Transverse colon (tissue), 4 donors: ENCODE results near the gene NSD2. TPM values are rescaled to one million over a fixed set of nuclear protein-coding genes. Genes with fewer than 3 reads are reported as not detected.

Experiments used
- DNase-seq: peaks from one replicate; pipeline ENCODE4 v3.0.0-alpha.2; 2019
- H3K27ac ChIP-seq, 4 donors: fragments of 200-600 bp; sonication (generic); 2 replicates each; pipeline ENCODE4 v1.5.1; 2016 to 2018; ENCODE audit warnings: inconsistent platforms in 4 of 4
- H3K27me3 ChIP-seq: fragments of 200-600 bp; sonication (generic); 2 replicates; pipeline ENCODE4 v1.5.1; 2017; ENCODE audit warnings: inconsistent platforms
- H3K36me3 ChIP-seq, 4 donors: fragments of 200-600 bp; sonication (generic); 2 replicates each; pipeline ENCODE4 v1.5.1; 2017 to 2019; ENCODE audit warnings: inconsistent platforms in 4 of 4
- H3K4me1 ChIP-seq, 4 donors: fragments of 200-600 bp; sonication (generic); 2 replicates each; pipeline ENCODE4 v1.5.1; 2017 to 2020; ENCODE audit warnings: inconsistent platforms in 4 of 4
- H3K4me3 ChIP-seq, 4 donors: fragments of 200-600 bp; sonication (generic); 1 replicate in 1 of 4; 2 replicates in 3 of 4; pipeline versions ENCODE4 v1.5.1 to v1.6.1; 2017 to 2019; ENCODE audit warnings: inconsistent platforms in 4 of 4
- H3K9me3 ChIP-seq, 2 donors: fragments of 200-600 bp; sonication (generic); 2 replicates each; pipeline ENCODE4 v1.5.1; 2017 to 2019; ENCODE audit warnings: inconsistent platforms in 2 of 2
- CTCF ChIP-seq, 5 experiments: fragments of 200-600 bp in 3 of 5; fragments of 450-650 bp in 2 of 5; sonication (generic) in 3 of 5; IDR thresholded peaks; 1 replicate in 2 of 5; 2 replicates in 3 of 5; pipeline ENCODE4 v1.5.1; 2016 to 2017; ENCODE audit warnings: antibody characterized with exemption in 5 of 5, inconsistent platforms in 3 of 5, mild to moderate bottlenecking in 2 of 5, moderate library complexity in 1 of 5
- EP300 ChIP-seq: sonication (generic); formaldehyde crosslinking; IDR thresholded peaks from one replicate; pipeline ENCODE4 v1.6.1; 2017; ENCODE audit warnings: antibody characterized with exemption, low read depth
- POLR2A ChIP-seq: fragments of 450-650 bp; IDR thresholded peaks from one replicate; pipeline ENCODE4 v1.6.1; 2016; ENCODE audit warnings: antibody characterized with exemption, mild to moderate bottlenecking, moderate library complexity
- POLR2AphosphoS5 ChIP-seq, 3 donors: sonication (generic); formaldehyde crosslinking; IDR thresholded peaks; one replicate each; pipeline ENCODE4 v1.6.1; 2016; ENCODE audit warnings: antibody characterized with exemption in 3 of 3
- WGBS, 2 donors: methylation state at CpG; one replicate each; pipeline ENCODE4 v1.1.5; 2018; ENCODE audit warnings: low coverage in 1 of 2; 5-methylcytosine and 5-hydroxymethylcytosine counted together
- in situ Hi-C, 4 donors: fragments of 200-750 bp; cut with MboI; loops; one replicate each; pipeline versions ENCODE4 v1.15.0 to v1.15.1; 2017; ENCODE audit warnings: low sequenced_read_pairs in 3 of 4, low pct_ligation_motif_present in 1 of 4, low pct_unique_long_range_greater_than_20kb in 1 of 4
- intact Hi-C: fragments of 100-400 bp; cut with DNase I; formaldehyde crosslinking; loops from one replicate; pipeline ENCODE4 v1.15.1; 2023; ENCODE audit warnings: low total_unique reads
- total RNA-seq, 4 donors: library from RNA; depleted of rRNA; stranded (reverse); fragments of >200 nt; gene quantifications; one replicate each; pipeline ENCODE4 v1.1.0, GENCODE V29; 2016

The NSD2 gene
- total RNA-seq, 4 donors from 2014 or later = 78.4 to 591 (median 158) TPM

GRCh38 chr4:1928356-1929239 is 57.4 kb downstream of the NSD2 start:
- TF ChIP-seq CTCF (IDR thresholded peaks at IDR 0.05) (no peak), POLR2A (no peak), EP300 (no peak), POLR2AphosphoS5 (IDR thresholded peaks at IDR 0.05) (no peak)
- intact Hi-C loops = no loop called here
- in situ Hi-C loops = no loop called here
- H3K27ac ChIP-seq = no peak overlapping the region
- WGBS, 2 donors = 88 to 96% methylated on average over 11 to 13 of the region's 13 CpGs
- H3K4me1 ChIP-seq = no peaks in the 10 kb centered on the region
- H3K27me3 ChIP-seq = no peaks in the 10 kb centered on the region
- peaks cover 0 to 17% (median 0%) of the 10 kb centered on the region in 4 donors for H3K36me3 ChIP-seq
- DNase-seq = no peak
- H3K9me3 ChIP-seq = no peaks in the 10 kb centered on the region
- H3K4me3 ChIP-seq = no peak overlapping the region

GRCh38 chr4:1932736-1933135 is 61.5 kb downstream of the NSD2 start:
- WGBS, 2 donors = 94 to 100% methylated on average over 1 to 13 of the region's 13 CpGs
- Histone ChIP-seq H3K4me3 (no peak overlapping the region), H3K27me3 (no peaks in the 10 kb centered on the region), H3K9me3 (no peaks in the 10 kb centered on the region), H3K27ac (no peak overlapping the region), H3K4me1 (no peaks in the 10 kb centered on the region), H3K36me3 (peaks cover 0 to 10% (median 2%) of the 10 kb centered on the region in 4 donors)
- intact Hi-C loops (no loop called here), in situ Hi-C loops (no loop called here)
- TF ChIP-seq POLR2AphosphoS5 (IDR thresholded peaks at IDR 0.05) (no peak), POLR2A (no peak), EP300 (no peak), CTCF (IDR thresholded peaks at IDR 0.05) (no peak)
- no peak for DNase-seq

GRCh38 chr4:1933700-1934099 is 62.5 kb downstream of the NSD2 start:
- DNase-seq = no peak
- Histone ChIP-seq H3K27ac (no peak overlapping the region), H3K36me3 (peaks cover 0 to 10% (median 2%) of the 10 kb centered on the region in 4 donors), H3K9me3 (no peaks in the 10 kb centered on the region), H3K27me3 (no peaks in the 10 kb centered on the region), H3K4me3 (no peak overlapping the region), H3K4me1 (no peaks in the 10 kb centered on the region)
- TF ChIP-seq POLR2AphosphoS5 (IDR thresholded peaks at IDR 0.05) = no peak
- TF ChIP-seq POLR2A = no peak
- no peak for TF ChIP-seq CTCF (IDR thresholded peaks at IDR 0.05)
- no peak for TF ChIP-seq EP300
- WGBS, 2 donors = 83 to 85% methylated on average over 3 of the region's 3 CpGs
- in situ Hi-C loops = no loop called here
- intact Hi-C loops = no loop called here

- Histone ChIP-seq H3K27ac (no peak overlapping the region), H3K4me3 (no peak overlapping the region), H3K27me3 (no peaks in the 10 kb centered on the region), H3K36me3 (peaks cover 0 to 17% (median 6%) of the 10 kb centered on the region in 4 donors), H3K9me3 (no peaks in the 10 kb centered on the region), H3K4me1 (no peaks in the 10 kb centered on the region)
- WGBS, 2 donors = 96% methylated on average over 3 of the region's 3 CpGs; no CpG with 5 or more reads in 1 of the 2 donors
- intact Hi-C loops = no loop called here
- no peak for TF ChIP-seq EP300
- no peak for TF ChIP-seq POLR2AphosphoS5 (IDR thresholded peaks at IDR 0.05)
- no peak for TF ChIP-seq CTCF (IDR thresholded peaks at IDR 0.05)
- TF ChIP-seq POLR2A = no peak
- no peak for DNase-seq
- in situ Hi-C loops = no loop called here
Observed at GRCh38 chr4:1937550-1937949, 66.4 kb downstream of the NSD2 start.
